GM21529 (cell line): ENCODE measurements around the gene COPB1.
"Not testable (repeated sequence)": the region's sequence is repeated elsewhere in the genome, so short reads cannot be mapped to it uniquely, and the experiment has no call there.

Experiments used
- ATAC-seq: cut with Tn5 transposase; IDR thresholded peaks from one replicate; pipeline ENCODE4 v1.9.1; 2021; ENCODE audit not compliant: unreplicated experiment

Gene COPB1, protein sequence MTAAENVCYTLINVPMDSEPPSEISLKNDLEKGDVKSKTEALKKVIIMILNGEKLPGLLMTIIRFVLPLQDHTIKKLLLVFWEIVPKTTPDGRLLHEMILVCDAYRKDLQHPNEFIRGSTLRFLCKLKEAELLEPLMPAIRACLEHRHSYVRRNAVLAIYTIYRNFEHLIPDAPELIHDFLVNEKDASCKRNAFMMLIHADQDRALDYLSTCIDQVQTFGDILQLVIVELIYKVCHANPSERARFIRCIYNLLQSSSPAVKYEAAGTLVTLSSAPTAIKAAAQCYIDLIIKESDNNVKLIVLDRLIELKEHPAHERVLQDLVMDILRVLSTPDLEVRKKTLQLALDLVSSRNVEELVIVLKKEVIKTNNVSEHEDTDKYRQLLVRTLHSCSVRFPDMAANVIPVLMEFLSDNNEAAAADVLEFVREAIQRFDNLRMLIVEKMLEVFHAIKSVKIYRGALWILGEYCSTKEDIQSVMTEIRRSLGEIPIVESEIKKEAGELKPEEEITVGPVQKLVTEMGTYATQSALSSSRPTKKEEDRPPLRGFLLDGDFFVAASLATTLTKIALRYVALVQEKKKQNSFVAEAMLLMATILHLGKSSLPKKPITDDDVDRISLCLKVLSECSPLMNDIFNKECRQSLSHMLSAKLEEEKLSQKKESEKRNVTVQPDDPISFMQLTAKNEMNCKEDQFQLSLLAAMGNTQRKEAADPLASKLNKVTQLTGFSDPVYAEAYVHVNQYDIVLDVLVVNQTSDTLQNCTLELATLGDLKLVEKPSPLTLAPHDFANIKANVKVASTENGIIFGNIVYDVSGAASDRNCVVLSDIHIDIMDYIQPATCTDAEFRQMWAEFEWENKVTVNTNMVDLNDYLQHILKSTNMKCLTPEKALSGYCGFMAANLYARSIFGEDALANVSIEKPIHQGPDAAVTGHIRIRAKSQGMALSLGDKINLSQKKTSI

DNA sequence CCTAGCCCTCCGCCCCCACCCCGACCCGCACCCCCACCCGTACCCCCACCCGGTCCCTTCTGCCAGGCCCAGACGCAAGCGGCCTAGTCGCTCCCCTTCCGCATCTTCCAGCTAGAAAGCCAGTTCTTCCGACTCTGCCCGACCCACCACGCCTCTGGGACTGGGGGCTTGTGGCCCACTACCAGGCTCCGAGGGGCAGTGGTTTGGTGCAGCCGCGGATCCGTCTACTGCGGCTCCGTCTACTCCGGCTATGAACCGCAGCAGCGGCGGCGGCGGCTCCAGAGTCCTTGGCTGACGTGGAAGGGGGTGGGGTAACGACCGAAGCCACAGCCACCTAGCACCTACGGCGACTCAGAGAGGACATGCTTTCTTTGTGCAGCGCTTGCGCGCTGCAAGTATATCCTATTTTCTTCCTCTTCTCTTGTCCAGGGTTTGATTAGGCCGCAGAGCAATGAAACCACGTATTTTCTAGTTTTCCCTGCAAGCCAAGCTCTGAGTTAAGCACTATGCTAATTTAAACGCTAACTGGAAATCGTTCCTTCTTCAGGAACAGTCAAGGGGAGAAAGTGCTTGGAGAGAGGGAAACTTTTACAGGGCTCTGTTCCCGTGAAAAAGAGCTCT is at the start of gene COPB1:
TSS of gene COPB1 (minus strand) at position 252 of the 621 bp plus-strand sequence. CDS start 883 bp downstream, outside the sequence.
- peak; percentile 88 for ATAC-seq

GRCh38 chr11:14547440-14547839 is 47.8 kb upstream of the COPB1 start:
- ATAC-seq, result no peak

DNA sequence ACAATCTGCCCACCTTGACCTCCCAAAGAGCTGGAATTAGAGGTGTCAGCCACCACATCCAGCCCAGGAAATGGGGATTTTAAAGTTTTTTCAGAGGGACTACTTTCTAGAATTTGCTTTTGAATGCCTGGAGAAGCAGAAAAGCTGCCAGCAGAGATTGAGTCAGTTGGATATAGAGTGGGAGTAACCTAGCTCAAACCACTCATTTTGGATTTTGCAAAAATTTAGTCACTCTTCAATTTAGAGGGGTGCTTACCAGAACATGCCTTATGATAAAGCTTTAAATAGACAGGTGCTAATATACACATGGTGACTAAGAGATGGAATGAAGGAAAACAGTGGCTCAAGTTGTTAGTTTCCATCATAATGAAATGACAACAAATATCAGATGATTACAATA is 47.1 kb upstream of the COPB1 start:
- no peak for ATAC-seq

- peak; percentile 87 for ATAC-seq
Measured at GRCh38 chr11:14544611-14545010, 45.0 kb upstream of the COPB1 start.

GRCh38 chr11:14543260-14543659 is 43.6 kb upstream of the COPB1 start:
- ATAC-seq, result no peak

DNA sequence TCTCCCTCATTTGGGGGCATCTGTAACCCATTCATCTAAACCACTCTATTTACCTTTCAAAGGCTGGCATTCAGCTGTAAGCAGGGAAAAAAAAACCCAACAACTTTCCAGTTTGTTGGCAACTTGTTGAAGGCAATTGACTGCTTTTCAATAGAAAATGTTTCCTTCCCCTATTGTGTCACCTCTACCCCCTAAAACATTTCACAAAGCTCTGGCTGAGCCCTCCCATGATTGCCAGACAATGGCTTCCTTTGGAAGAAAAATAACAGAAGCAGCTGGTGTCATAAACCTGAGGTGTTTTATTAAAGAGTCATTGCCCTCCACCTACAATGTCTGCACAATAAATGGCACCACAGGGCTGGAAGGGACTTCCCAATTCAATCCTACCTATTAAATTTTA is 42.7 kb upstream of the COPB1 start:
- ATAC-seq, result no peak

- ATAC-seq, result no peak
Measured at GRCh38 chr11:14541192-14541947, 41.8 kb upstream of the COPB1 start.

GRCh38 chr11:14539982-14540421 is 40.4 kb upstream of the COPB1 start:
- no peak for ATAC-seq

- no peak for ATAC-seq
Measured at GRCh38 chr11:14538926-14539554, 39.4 kb upstream of the COPB1 start.

- no peak for ATAC-seq
Measured at GRCh38 chr11:14538271-14538925, 38.8 kb upstream of the COPB1 start.

DNA sequence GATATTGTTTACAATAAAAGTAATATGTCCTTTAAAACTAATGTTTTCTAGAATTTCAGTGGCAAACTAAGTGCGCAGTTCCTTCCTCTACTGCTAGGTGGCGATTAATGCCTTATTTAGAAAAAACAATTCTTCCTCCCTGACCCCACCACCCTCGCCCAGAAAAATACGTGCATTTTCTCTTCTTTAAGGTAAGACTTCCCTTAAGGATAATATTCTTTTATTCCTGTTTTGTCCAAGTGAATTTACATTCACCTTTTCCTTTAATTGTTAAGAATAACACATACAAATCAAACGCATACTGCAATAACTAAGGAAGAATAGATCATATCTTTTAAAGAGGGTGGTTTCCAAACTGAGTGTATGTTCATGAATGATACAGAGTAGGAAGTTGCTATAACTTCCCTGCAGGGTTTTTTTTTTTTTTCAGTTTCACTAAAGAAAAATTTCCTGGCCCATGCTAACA is 37.6 kb upstream of the COPB1 start:
- peak; percentile 82 for ATAC-seq

GRCh38 chr11:14535166-14535565 is 35.6 kb upstream of the COPB1 start:
- not testable (repeated sequence) for ATAC-seq

DNA sequence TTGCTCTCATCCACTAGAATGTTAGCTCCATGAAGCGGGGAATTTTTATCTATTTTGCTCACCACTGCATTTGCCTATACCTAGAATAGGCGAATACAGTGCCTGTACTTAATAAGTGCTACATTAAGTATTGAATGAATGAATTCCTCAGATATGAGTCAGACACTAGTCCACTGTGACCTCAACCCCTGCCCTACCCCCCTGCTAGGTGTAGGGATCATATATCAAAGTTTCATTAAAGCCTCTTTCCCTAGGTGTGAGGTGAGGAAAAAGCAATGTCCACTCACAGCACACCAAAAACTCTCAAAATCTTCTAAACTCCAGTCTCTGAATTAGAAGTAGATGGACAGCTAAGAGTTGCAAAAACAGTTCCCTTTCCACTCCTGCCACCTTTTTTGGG is 30.3 kb upstream of the COPB1 start:
- no peak for ATAC-seq

DNA sequence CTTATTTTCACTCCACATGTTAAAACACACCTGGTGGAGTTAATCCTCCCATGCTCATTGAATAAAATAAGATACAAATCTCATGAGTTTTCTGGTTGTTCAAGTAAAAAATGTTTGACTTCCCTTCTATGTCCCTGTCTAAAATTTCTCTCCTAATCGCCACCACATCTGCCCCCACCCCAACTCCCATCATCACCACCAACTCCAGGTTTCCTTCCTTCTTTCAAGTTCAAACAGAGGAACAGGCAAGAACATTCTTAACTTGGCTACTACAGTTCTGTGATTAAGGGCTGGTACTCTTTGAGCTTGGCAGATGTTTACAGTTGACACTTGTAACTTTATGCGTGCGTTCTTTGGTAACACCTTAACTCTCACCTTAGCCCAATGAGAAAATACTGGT is 29.7 kb upstream of the COPB1 start:
- ATAC-seq, result no peak

DNA sequence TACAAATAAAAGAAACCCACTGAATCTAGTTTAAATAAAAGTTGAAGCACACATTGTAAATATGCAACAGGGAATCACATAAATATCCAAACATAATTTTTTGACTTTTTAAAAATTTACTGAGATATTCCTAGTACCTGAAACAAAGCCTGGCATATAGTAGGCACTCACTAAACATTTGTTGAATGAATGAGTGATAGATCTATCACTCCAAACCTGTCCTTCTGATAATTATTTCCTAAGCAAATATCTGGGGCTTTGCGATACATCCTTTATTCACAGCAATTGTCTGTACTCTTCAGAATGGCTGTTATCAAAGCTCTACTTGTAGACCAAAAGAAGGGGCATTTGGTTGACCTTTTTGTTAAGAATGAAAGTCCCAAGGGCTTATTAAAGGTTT is 23.2 kb upstream of the COPB1 start:
- no peak for ATAC-seq

- ATAC-seq, result no peak
Measured at GRCh38 chr11:14522245-14522644, 22.6 kb upstream of the COPB1 start.

- ATAC-seq, result no peak
Measured at GRCh38 chr11:14520747-14521151, 21.1 kb upstream of the COPB1 start.

GRCh38 chr11:14519917-14520746 is 20.5 kb upstream of the COPB1 start, which contains the start of gene PSMA1:
Gene PSMA1, minus strand, starts transcription at chr11:14520386. Its CDS starts 87 bp downstream, at chr11:14520299.
- peak; percentile 90 for ATAC-seq

- ATAC-seq, result peak; percentile 1
Measured at GRCh38 chr11:14519597-14519916, 19.9 kb upstream of the COPB1 start.
